Measurements from ENCODE around the gene AADAC.
"Not testable (repeated sequence)": the region's sequence is repeated elsewhere in the genome, so short reads cannot be mapped to it uniquely, and the experiment has no call there.

The AADAC gene

DNA sequence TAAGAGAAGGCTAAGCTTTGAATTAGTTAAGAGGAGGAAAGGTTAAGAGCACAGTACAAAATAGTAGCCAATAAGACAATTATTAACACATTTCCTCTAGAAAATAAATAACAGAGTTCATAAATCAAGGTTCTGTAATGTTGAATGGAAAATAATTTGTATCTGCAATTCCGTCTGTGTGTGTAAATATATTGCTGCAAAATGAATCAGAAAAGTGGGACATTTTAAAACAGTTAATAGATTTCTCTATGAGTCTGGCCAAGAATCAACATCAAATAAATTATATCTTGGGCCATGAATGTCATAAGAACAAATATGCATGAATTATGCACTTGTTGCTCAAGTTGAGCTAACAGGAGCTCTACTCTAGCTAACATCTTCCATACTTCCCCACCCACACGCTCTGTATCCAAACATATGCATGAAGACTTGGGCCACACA lies 45.3 kb downstream of the AADAC start:
- DNase-seq: no peak

DNA sequence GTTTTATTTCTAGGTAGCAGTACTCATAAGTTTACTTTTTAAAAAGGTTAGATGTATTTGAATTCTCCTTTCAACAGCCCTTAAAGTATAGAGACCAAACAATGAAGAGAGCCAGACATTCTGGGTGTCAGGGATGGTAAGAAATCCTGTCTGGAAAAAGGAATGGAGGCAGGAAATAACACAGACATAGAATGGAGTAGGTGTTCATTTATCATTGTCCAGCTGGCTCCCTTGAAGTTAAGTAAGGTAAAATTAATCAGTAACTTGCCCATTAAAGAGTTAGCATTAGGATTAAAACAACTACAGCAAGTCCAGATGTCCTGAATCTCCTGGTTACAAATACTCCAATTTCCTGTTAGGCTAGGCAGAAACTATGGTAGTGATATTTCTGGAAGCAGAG lies 46.0 kb downstream of the AADAC start:
- DNase-seq: no peak

DNA sequence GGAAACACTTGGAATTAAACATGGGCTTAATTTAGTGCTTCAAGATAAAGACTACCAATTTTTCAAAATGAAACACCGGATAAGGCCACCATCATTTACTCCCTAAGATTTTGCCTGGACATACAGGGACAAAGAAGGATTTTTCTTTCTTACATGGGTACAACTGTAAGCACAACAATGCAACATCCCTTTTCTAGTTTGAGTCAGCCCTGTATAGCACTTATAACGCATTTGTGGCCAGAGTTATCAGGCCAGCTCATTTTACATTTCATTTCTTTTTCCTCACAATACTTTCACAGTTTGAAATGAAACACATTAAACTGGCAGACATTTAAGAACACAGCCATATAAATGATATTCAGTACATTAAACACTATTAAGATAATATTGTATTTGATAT lies 49.7 kb downstream of the AADAC start:
- no peak for DNase-seq

DNA sequence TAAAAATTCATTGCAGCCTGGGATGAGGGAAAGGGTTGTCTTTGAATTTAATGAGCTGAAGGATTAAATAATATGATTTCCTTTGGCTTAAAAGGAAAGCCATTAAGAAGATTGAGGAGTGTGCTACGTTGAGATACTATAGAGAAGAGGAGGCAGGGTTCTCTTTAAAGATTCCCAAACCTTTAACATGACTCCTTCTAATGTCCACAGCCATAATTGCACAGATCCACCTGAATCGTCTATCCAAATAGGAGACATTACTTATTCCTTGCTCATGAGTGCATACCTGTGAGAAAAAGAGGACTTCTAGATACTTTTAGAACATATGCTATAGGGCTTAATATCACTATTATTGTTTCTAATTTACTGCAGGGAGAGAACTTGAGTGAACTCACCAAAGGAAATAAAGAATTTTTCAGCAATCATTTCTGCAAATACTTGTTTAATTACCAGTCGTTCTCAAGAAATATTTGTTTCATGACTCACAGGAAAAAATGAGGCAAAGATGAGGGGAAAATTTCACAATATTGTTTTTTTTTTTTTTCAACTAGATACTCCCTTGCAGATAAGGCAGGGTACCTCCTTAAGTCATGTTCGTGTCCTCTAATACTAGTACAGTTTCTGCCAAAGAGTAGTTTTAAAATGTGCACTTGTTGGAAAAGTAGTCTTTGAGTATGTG lies 50.6 kb downstream of the AADAC start:
- DNase-seq: no peak

DNA sequence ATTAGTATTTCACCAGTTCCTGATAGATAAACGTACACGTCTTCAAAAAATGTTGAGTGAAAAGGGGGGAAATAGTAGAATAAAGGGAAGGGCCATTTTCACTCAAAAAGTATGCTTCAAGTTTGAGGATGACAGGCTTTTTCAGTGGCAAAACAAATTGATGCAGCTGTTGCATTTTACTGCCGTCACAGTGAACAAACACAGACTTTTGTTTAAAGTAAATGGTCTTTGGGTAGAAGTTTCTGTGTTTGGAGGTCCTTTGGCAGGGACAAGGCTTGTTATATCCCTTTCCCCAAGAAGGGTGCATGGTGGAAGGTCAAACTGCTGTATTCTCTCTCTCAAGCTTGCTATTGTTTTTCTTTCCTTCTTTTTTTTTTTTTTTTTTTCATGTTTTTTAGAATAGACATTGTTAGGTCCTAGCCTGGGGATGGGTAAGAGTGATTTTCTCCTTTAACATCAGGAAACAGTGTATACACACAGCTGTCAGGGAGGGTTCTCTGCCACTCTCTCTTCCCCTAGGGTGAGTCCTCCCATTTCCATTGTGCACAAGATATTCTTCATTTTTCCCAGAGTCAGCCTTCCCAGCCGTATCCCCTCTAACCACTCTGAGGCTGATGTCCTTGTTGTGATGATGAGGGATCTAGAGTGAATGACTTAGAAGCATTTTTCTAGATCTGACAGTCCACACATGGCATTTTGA lies 52.9 kb downstream of the AADAC start:
- DNase-seq: no peak

DNA sequence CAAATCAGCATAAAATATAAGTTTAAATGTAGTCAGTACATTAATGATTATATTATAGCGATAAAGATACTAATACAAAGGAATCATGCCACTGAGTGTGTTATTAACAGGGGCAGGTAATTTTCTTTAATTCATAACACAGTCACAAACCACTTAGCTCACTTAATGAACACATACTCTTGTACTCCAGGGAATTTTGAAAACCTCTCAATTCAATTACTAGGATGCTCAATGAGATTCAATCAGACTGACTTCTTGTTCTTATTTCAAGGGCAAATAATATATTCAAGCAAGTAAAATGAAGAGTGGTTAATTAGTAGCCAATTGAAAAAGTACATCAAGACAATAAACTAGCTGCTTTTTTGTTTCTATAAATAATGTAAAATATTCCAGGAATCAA lies 53.8 kb downstream of the AADAC start:
- no peak for DNase-seq

DNA sequence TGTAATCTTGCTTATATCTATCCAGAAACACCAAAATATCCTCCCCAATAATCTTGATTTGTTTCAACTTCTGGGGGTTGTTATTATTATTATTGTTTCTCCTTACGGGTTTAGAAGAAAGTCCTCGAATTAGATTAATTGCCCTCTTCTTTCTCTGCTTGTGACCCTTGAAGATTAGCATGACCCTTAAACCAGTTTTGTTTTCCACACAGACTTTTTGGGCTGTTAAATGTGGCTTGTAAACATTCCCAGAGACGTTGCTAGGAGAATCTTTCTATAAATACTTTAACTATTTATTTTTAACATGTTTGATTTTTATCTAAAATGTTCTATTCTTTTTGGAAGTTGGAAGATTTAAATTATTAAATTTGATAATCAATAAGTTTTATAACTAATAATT lies 55.3 kb downstream of the AADAC start:
- DNase-seq: no peak

DNA sequence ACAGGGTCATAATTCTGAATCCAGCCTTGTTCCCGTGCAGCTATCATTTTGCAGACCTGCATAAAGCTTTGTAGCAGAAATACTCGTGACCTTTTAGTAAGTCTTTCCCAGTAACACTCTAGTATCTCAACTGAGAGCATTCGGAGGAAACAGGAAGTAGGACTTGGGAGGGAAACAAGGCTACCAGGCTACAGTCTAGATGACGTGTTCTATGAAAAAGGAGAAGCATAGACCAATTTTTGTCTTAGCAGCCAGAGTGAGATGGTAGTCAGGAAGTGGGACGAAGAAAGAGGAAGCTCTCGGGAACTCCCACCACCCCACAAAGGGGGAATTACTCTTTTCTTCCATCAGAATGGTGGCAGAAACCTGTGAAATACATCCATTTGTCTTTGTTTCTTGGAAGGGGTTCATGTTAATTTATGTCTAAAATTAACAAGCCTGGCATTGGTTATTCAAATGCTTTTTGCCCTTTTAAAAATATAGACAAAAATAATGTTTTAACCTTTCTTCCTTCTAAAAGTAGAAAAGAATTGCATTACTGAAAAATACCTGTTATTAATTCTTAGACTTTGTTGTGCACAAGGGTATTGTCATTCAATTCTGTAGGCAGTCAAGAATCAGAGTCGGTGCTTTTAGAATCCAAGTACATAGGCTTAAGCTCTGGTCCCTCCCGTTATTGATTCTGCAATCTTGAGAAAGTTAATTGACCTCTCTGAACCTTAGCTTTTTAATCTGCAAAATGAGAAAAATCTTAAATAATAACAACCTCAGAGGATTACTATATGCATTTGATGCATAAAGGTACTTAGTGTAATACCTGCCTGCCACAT lies 57.9 kb downstream of the AADAC start:
- DNase-seq: no peak

DNA sequence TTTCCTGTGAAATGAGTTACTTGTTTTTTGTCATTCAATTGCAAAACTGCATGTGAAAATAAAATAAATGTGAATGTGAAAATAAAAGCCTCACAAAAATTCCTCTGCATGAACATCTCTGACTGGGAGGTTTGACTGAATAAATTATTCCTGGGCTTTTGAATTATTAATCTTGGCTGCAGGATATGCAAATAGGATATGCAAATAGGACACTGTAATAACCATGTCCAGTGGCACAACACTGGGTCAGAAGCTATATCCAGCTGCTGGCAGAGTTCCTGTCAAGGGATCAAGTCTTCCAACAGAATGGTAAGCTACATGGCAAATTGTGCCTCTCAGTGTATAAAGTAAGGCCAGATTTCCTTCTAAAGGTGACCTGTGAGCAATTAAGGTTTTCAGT lies 59.5 kb downstream of the AADAC start, which contains the start of gene SUCNR1:
Gene SUCNR1, plus strand, starts transcription at position 246 of the 400 bp plus-strand sequence. CDS start 6,250 bp downstream, outside the sequence.
- DNase-seq: no peak

DNA sequence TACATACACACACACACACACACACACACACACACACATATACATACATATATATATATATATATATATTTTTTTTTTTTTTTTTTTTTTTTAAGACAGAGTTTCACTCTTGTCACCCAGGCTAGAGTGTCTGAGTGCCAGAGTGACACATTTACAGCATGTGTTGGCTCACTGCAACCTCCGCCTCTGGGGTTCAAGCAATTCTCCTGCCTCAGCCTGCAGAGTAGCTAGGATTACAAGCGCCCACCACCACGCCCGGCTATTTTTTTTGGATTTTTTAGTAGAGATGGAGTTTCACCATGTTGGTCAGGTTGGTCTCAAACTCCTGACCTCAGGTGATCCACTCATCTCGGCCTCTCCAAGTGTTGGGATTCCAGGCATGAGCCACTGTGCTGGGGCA lies 60.2 kb downstream of the AADAC start:
- DNase-seq: not testable (repeated sequence)

DNA sequence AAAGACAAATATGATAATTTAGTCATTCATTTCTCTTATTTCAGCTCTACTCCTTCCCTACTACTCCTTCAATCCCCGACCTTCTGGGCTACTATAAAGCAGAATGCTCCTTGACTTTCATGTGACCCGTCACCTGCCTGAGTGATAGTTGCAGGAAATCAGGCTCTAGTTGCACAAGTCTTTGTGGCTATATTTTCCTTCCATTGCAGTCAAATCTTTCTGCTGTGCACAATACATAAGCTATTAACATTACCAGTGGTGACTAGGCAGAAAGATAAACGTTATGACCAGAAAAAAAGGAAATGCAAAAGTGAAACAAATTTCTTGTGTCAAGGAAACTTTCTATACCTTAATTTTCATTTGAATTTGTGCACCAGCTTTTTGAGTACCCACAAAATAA lies 61.8 kb downstream of the AADAC start:
- no peak for DNase-seq

DNA sequence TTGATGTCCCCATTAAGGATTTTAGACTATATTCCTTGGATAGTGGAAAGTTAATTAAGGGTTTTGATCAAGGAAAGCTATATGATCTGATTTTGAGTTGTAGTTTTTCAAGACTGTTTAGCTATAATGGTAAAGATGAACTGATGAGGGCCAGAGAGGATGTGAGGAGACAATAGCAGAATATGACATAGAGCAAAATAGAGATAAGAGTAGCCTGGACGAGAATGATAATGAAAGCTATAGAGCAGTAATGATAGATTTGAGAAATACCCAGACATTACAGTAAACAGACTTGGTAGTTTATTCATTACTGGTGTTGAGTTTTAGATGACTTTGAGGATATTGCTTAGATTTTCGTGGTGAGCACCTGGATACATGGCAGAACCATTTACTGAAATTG lies 63.4 kb downstream of the AADAC start:
- no peak for DNase-seq
